Muscle of leg (tissue), 11 donors: Measurements from ENCODE around the gene SHH. TPM values are rescaled to one million over a fixed set of nuclear protein-coding genes. Genes with fewer than 3 reads are reported as not detected.

Experiments used
- DNase-seq: peaks from one replicate; pipeline ENCODE4 v3.0.0; 2013
- H3K27ac ChIP-seq: one replicate; pipeline ENCODE4 v1.5.1; 2013; ENCODE audit warnings: mild to moderate bottlenecking, low read length, control low read depth
- H3K27me3 ChIP-seq: one replicate; pipeline ENCODE4 v1.6.1; 2013; ENCODE audit warnings: low read length; ENCODE audit not compliant: control insufficient read depth, insufficient read depth
- H3K36me3 ChIP-seq: one replicate; pipeline ENCODE4 v1.6.1; 2013; ENCODE audit warnings: low read length; ENCODE audit not compliant: control insufficient read depth, insufficient read depth
- H3K4me1 ChIP-seq: one replicate; pipeline ENCODE4 v1.6.1; 2013; ENCODE audit warnings: low read length; ENCODE audit not compliant: control insufficient read depth, insufficient read depth
- H3K4me3 ChIP-seq: one replicate; pipeline ENCODE4 v1.5.1; 2013; ENCODE audit warnings: low read length, control low read depth
- H3K9me3 ChIP-seq: replicated peaks from 2 replicates; pipeline ENCODE4 v1.6.1; 2013; ENCODE audit warnings: low read depth, low read length; ENCODE audit not compliant: control insufficient read depth
- WGBS: methylation state at CpG from one replicate; pipeline ENCODE4 v1.1.5; 2013; ENCODE audit warnings: missing lambda C conversion rate; ENCODE audit not compliant: insufficient coverage; 5-methylcytosine and 5-hydroxymethylcytosine counted together
- polyA plus RNA-seq, 8 donors: library from polyadenylated mRNA; unstranded; fragments of 120-200 nt; gene quantifications; one replicate each; pipeline versions ENCODE4 v1.2.1 to v1.2.3, GENCODE V29; 2013; ENCODE audit warnings: inconsistent platforms in 1 of 8, low replicate concordance in 1 of 8; ENCODE audit not compliant: insufficient read length in 8 of 8, insufficient read depth in 1 of 8
- total RNA-seq: library from RNA; stranded (reverse); fragments of 120-200 nt; gene quantifications from one replicate; pipeline ENCODE4 v1.2.4, GENCODE V29; 2013

SHH gene
- total and polyA plus RNA-seq, 9 donors: under 0.01 to 0.72 (median 0.05) TPM; not detected in 1

- Histone ChIP-seq H3K4me1 (peaks cover 10% of the 10 kb centered on the region), H3K27me3 (peaks cover 82% of the 10 kb centered on the region), H3K4me3 (no peak overlapping the region), H3K9me3 (no peaks in the 10 kb centered on the region), H3K27ac (no peak overlapping the region), H3K36me3 (no peaks in the 10 kb centered on the region)
- no peak for DNase-seq
- WGBS: 6% methylated on average over 12 of the region's 19 CpGs
Measured at GRCh38 chr7:155813546-155814315, 1.5 kb upstream of the SHH start.

GRCh38 chr7:155813125-155813524 is 862 bp upstream of the SHH start:
- no peaks in the 10 kb centered on the region for H3K9me3 ChIP-seq
- H3K4me1 ChIP-seq: peaks cover 13% of the 10 kb centered on the region
- WGBS: 2% methylated on average over 5 of the region's 8 CpGs
- H3K27ac ChIP-seq: no peak overlapping the region
- no peaks in the 10 kb centered on the region for H3K36me3 ChIP-seq
- H3K4me3 ChIP-seq: no peak overlapping the region
- H3K27me3 ChIP-seq: peaks cover 84% of the 10 kb centered on the region
- DNase-seq: no peak

- H3K4me1 ChIP-seq: peaks cover 13% of the 10 kb centered on the region
- WGBS: no CpG with 5 or more reads among the region's 13 CpGs
- no peaks in the 10 kb centered on the region for H3K36me3 ChIP-seq
- H3K9me3 ChIP-seq: no peaks in the 10 kb centered on the region
- H3K4me3 ChIP-seq: no peak overlapping the region
- H3K27ac ChIP-seq: no peak overlapping the region
- no peak for DNase-seq
- peaks cover 96% of the 10 kb centered on the region for H3K27me3 ChIP-seq
Measured at GRCh38 chr7:155811560-155811894, 736 bp downstream of the SHH start.

GRCh38 chr7:155810770-155811559 is 1.3 kb downstream of the SHH start:
- H3K27ac ChIP-seq: no peak overlapping the region

GRCh38 chr7:155809947-155810769 is 2.1 kb downstream of the SHH start:
- under 1% methylated on average over 58 of the region's 69 CpGs for WGBS
- Histone ChIP-seq H3K9me3 (no peaks in the 10 kb centered on the region), H3K36me3 (no peaks in the 10 kb centered on the region), H3K4me3 (no peak overlapping the region), H3K27ac (no peak overlapping the region), H3K4me1 (peaks cover 23% of the 10 kb centered on the region), H3K27me3 (peaks cover 97% of the 10 kb centered on the region)
- no peak for DNase-seq

More at GRCh38 chr7:155810770-155811559, 1.3 kb downstream of the SHH start:
- Histone ChIP-seq H3K27me3 (peaks cover 97% of the 10 kb centered on the region), H3K9me3 (no peaks in the 10 kb centered on the region), H3K4me1 (peaks cover 16% of the 10 kb centered on the region), H3K4me3 (no peak overlapping the region), H3K36me3 (no peaks in the 10 kb centered on the region)
- no peak for DNase-seq
- WGBS: 0% methylated on average over 9 of the region's 21 CpGs

GRCh38 chr7:155809332-155809946 is 2.8 kb downstream of the SHH start:
- 2% methylated on average over 29 of the region's 43 CpGs for WGBS
- DNase-seq: no peak
- peaks cover 24% of the 10 kb centered on the region for H3K4me1 ChIP-seq
- no peak overlapping the region for H3K4me3 ChIP-seq
- H3K27ac ChIP-seq: no peak overlapping the region
- H3K36me3 ChIP-seq: no peaks in the 10 kb centered on the region
- peaks cover 98% of the 10 kb centered on the region for H3K27me3 ChIP-seq
- no peaks in the 10 kb centered on the region for H3K9me3 ChIP-seq

GRCh38 chr7:155808549-155809331 is 3.5 kb downstream of the SHH start:
- H3K27ac ChIP-seq: no peak overlapping the region
- DNase-seq: no peak
- H3K4me3 ChIP-seq: no peak overlapping the region
- no peaks in the 10 kb centered on the region for H3K9me3 ChIP-seq
- no peaks in the 10 kb centered on the region for H3K36me3 ChIP-seq
- peaks cover 28% of the 10 kb centered on the region for H3K4me1 ChIP-seq
- H3K27me3 ChIP-seq: peaks cover 98% of the 10 kb centered on the region
- under 1% methylated on average over 63 of the region's 64 CpGs for WGBS

GRCh38 chr7:155807789-155808548 is 4.3 kb downstream of the SHH start:
- H3K4me1 ChIP-seq: peaks cover 33% of the 10 kb centered on the region
- H3K27ac ChIP-seq: no peak overlapping the region
- no peaks in the 10 kb centered on the region for H3K36me3 ChIP-seq
- H3K9me3 ChIP-seq: no peaks in the 10 kb centered on the region
- peaks cover 97% of the 10 kb centered on the region for H3K27me3 ChIP-seq
- no peak for DNase-seq
- H3K4me3 ChIP-seq: no peak overlapping the region
- 3% methylated on average over 24 of the region's 33 CpGs for WGBS
